ENCODE results near the gene ALOXE3. TPM values are rescaled to one million over a fixed set of nuclear protein-coding genes. Genes with fewer than 3 reads are reported as not detected.

Gene ALOXE3
- total RNA-seq, 1 donor from 2014 or later: not detected

DNA sequence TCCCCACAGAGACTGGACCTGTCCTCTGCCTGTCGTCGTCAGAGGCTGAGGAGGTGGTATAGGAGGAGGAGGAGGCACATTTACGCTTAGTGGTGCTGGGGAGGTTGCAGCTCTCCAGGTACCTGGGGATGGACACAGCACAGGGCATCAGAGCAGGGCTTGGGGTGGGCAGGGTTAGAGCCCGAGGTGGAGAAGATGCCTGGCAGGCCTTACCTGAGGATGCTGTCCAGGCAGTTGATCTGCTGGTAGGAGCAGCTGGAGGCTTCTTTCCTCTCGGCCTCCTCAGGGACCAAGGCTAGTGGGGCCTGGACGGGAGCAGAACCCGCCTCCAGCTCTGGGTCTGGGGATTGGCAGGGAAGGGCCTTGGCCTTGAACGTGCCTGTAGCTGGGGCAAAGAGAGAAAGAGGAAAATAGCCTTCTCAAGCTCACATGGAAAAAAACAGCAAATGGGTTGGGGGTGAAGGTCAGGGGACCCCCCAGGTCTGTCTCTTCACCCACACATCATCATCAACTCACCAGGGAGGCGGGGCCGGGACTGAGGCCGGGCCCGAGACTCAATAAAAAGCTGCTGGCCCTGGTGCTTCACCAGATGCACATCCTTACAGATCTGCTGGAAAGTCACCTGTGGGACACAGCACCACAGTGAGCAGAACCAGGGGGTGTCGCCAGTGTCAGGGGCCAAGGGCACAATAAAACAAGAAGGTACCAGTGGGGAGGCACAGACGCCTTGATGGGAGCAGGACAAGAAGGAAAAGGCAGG is 28.2 kb upstream of the ALOXE3 start:
- H3K4me1 Mint-ChIP-seq: peaks cover 3% of the 10 kb centered on the region
- TF ChIP-seq, protein P1, sequence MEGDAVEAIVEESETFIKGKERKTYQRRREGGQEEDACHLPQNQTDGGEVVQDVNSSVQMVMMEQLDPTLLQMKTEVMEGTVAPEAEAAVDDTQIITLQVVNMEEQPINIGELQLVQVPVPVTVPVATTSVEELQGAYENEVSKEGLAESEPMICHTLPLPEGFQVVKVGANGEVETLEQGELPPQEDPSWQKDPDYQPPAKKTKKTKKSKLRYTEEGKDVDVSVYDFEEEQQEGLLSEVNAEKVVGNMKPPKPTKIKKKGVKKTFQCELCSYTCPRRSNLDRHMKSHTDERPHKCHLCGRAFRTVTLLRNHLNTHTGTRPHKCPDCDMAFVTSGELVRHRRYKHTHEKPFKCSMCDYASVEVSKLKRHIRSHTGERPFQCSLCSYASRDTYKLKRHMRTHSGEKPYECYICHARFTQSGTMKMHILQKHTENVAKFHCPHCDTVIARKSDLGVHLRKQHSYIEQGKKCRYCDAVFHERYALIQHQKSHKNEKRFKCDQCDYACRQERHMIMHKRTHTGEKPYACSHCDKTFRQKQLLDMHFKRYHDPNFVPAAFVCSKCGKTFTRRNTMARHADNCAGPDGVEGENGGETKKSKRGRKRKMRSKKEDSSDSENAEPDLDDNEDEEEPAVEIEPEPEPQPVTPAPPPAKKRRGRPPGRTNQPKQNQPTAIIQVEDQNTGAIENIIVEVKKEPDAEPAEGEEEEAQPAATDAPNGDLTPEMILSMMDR (IDR thresholded peaks at IDR 0.05): no peak
- TF ChIP-seq EZH2 (IDR thresholded peaks at IDR 0.05): no peak
- no peak for TF ChIP-seq EZH2phosphoT487 (IDR thresholded peaks at IDR 0.05)
- Histone ChIP-seq H3K9ac (no peak overlapping the region), H4K20me1 (ENCODE audit: low read depth) (peaks cover 13% of the 10 kb centered on the region), H3K36me3 (no peaks in the 10 kb centered on the region), H3K27me3 (no peaks in the 10 kb centered on the region), H3K4me1 (no peaks in the 10 kb centered on the region), H3K9me3 (ENCODE audit: low read depth) (no peaks in the 10 kb centered on the region), H3K4me3 (no peak overlapping the region), H3K79me2 (ENCODE audit: low read depth) (no peaks in the 10 kb centered on the region), H2AFZ (replicated peaks) (no peak overlapping the region), H3K27ac (no peak overlapping the region), H3K4me2 (no peak overlapping the region), H3F3A (ENCODE audit: low read depth) (peaks cover 4% of the 10 kb centered on the region)
- peaks cover 12% of the 10 kb centered on the region for H3K27me3 Mint-ChIP-seq (ENCODE audit: insufficient read depth, low read depth)
- DNase-seq (ENCODE audit: low spot score): no peak
- no peak overlapping the region for H3K4me3 Mint-ChIP-seq
- no peak overlapping the region for H3K27ac Mint-ChIP-seq
- H3K9me3 Mint-ChIP-seq: no peaks in the 10 kb centered on the region
- peaks cover 15% of the 10 kb centered on the region for H3K36me3 Mint-ChIP-seq

DNA sequence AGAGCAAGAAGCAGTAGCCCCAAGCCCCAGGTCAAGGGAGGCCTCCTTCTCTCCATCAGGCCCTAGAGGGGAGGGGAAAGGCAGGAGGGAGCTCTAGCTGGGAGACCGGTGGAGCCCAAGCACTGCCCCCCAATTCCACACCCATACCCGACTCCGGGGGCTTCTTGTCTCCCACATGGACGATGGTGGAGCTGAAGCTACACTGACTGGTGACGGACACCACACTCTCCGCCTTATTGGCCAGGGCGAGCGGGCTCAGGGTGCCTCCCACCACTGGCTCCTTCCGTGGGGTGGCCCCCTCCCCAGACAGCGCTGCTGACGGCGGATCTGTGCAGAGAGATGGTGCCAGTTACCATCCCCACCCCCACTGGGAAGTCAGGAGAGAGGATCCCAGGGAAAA is 27.5 kb upstream of the ALOXE3 start:
- no peak overlapping the region for H3K9ac ChIP-seq
- H3K4me3 ChIP-seq: no peak overlapping the region
- TF ChIP-seq, protein P1 (IDR thresholded peaks at IDR 0.05): no peak
- no peak for TF ChIP-seq EZH2 (IDR thresholded peaks at IDR 0.05)
- no peak for TF ChIP-seq EZH2phosphoT487 (IDR thresholded peaks at IDR 0.05)
- Mint-ChIP-seq H3K27ac (no peak overlapping the region), H3K4me1 (peaks cover 3% of the 10 kb centered on the region), H3K27me3 (ENCODE audit: insufficient read depth, low read depth) (peaks cover 11% of the 10 kb centered on the region), H3K36me3 (peaks cover 20% of the 10 kb centered on the region), H3K4me3 (no peak overlapping the region), H3K9me3 (no peaks in the 10 kb centered on the region)
- no peak overlapping the region for H3K4me2 ChIP-seq
- peaks cover 10% of the 10 kb centered on the region for H4K20me1 ChIP-seq (ENCODE audit: low read depth)
- H3K4me1 ChIP-seq: no peaks in the 10 kb centered on the region
- H3K36me3 ChIP-seq: no peaks in the 10 kb centered on the region
- H3K27me3 ChIP-seq: no peaks in the 10 kb centered on the region
- H3F3A ChIP-seq (ENCODE audit: low read depth): peaks cover 3% of the 10 kb centered on the region
- no peak overlapping the region for H3K27ac ChIP-seq
- no peak overlapping the region for H2AFZ ChIP-seq (replicated peaks)
- H3K9me3 ChIP-seq (ENCODE audit: low read depth): no peaks in the 10 kb centered on the region
- DNase-seq (ENCODE audit: low spot score): no peak
- no peaks in the 10 kb centered on the region for H3K79me2 ChIP-seq (ENCODE audit: low read depth)

DNA sequence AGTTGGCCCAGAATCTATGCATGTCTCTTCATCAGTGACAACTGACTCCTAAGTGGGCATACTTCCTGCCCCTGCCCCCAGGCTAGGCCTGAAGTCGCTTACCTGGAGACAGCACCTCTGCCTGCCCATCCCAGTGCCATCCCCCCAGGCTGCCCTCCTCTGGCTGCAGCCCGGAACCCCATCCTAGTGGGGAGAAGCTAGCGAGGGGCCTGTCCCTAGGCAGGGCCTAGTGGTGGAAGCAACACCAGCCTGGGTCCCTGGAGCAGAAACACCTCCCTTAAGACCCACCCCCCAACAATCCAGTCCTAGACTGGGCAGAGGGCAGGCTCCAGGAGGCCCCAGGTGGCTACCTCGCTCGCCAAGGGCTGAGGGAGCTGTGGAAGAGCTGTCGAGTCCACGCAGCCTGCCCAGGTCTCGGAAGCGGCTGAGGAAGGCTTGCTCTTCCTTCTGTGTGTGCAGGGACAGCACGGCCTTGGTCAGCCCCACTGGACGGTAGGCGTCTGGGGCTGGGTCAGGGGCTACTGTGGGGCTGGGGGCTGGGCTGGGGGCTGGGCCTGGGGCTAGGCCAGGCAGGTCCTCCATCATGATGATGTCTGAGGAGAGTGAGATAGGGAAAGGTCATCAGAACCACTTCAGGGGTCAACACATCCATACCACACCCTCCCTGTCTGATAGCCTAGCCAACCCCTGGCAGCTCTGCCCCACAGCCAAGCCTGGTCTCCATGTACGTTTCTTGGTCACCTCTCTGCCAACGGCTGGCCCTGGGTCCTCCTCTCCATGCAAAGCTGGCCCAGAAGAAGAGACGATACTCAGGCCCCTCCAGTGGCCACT is 26.3 kb upstream of the ALOXE3 start:
- H3K79me2 ChIP-seq (ENCODE audit: low read depth): no peaks in the 10 kb centered on the region
- peaks cover 7% of the 10 kb centered on the region for H3K27me3 Mint-ChIP-seq (ENCODE audit: insufficient read depth, low read depth)
- no peak overlapping the region for H2AFZ ChIP-seq (replicated peaks)
- H3K4me2 ChIP-seq: no peak overlapping the region
- H3K36me3 Mint-ChIP-seq: peaks cover 20% of the 10 kb centered on the region
- H3K27me3 ChIP-seq: no peaks in the 10 kb centered on the region
- TF ChIP-seq EZH2 (IDR thresholded peaks at IDR 0.05): no peak
- TF ChIP-seq, protein P1 (IDR thresholded peaks at IDR 0.05): no peak
- TF ChIP-seq EZH2phosphoT487 (IDR thresholded peaks at IDR 0.05): no peak
- peaks cover 2% of the 10 kb centered on the region for H3F3A ChIP-seq (ENCODE audit: low read depth)
- peaks cover 5% of the 10 kb centered on the region for H4K20me1 ChIP-seq (ENCODE audit: low read depth)
- no peak overlapping the region for H3K27ac ChIP-seq
- DNase-seq (ENCODE audit: low spot score): no peak
- no peaks in the 10 kb centered on the region for H3K9me3 ChIP-seq (ENCODE audit: low read depth)
- no peak overlapping the region for H3K9ac ChIP-seq
- H3K36me3 ChIP-seq: no peaks in the 10 kb centered on the region
- no peaks in the 10 kb centered on the region for H3K9me3 Mint-ChIP-seq
- H3K4me3 ChIP-seq: no peak overlapping the region
- H3K27ac Mint-ChIP-seq: no peak overlapping the region
- H3K4me3 Mint-ChIP-seq: no peak overlapping the region
- H3K4me1 ChIP-seq: no peaks in the 10 kb centered on the region
- H3K4me1 Mint-ChIP-seq: peaks cover 3% of the 10 kb centered on the region

All from neural progenitor cell (in vitro differentiated cells).